HG03045 (cell line): ENCODE measurements around the gene POLR3B.
A peak's percentile ranks its signal among the peaks of the same experiment; 100 is the strongest.
"Not testable (repeated sequence)": the region's sequence is repeated elsewhere in the genome, so short reads cannot be mapped to it uniquely, and the experiment has no call there.

Experiments used
- ATAC-seq: cut with Tn5 transposase; IDR thresholded peaks from one replicate; pipeline ENCODE4 v1.9.1; 2021; ENCODE audit warnings: mild to moderate bottlenecking, moderate library complexity; ENCODE audit not compliant: unreplicated experiment

The POLR3B gene

GRCh38 chr12:106357549-106358395 lies at the start of gene POLR3B:
POLR3B (plus strand) TSS chr12:106357748; CDS start chr12:106357880, 132 bp downstream.
- ATAC-seq, result peak; percentile 91

- ATAC-seq, result no peak
Measured at GRCh38 chr12:106308121-106308520, 49.4 kb upstream of the POLR3B start.

GRCh38 chr12:106308611-106309010 lies 48.9 kb upstream of the POLR3B start:
- ATAC-seq, result no peak

DNA sequence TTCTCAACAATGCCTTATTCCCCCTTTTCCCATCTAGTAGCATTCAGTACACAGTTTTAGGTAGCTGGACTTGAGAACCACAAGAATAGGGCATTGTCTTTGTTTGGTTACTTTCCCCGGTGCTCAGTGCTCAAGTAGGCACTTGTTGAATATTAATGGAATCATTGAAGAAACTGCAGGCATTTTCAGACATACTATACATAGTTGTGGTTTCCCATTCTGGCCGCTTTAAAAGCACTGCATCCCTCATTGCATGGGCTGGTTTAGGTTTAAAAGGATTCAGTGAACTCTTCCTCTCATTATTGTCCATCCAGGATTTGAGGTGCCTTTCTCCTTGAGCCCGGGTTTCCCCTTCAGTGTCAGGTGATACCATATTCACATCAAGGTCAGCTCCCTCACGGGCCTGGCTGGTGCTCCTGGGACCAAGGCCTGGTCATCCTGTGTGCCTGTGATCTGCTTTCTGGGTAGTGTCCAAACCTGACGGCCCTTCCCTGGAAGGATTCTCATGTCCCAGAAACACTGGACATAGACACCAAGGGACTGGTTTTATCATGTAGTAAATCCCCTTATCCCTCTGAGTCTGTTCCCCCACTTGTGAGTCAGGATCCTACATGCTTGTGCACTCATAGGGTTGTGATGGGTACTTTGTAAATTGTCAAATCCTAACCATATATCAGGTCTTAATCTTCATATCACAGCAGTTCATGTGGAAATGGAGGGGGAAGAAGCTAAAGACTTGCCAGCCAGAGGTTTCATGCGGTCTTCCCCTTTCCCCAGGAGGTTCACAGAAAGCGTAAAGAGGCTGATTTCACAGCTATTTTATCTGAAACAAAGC lies 47.7 kb upstream of the POLR3B start:
- no peak for ATAC-seq

GRCh38 chr12:106310687-106311086 lies 46.9 kb upstream of the POLR3B start:
- ATAC-seq, result no peak

DNA sequence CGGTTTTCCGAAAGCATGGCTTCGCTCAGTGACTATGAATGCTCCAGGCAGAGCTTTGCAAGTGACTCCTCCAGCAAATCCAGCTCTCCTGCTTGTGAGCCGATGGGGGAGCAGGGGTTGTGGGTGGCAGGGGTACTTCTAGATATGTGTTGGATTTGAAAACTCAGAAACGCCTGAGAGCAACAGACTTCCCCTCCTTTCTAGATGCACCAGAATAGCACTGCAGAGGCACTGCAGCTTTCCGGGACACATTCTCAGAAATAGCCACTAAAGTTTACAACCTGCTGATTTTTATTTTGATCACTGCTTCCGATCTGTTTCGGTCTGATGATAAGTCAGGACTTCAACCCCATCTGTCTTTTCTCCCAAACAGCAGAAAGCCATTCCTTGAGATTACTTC lies 46.4 kb upstream of the POLR3B start:
- ATAC-seq, result no peak

DNA sequence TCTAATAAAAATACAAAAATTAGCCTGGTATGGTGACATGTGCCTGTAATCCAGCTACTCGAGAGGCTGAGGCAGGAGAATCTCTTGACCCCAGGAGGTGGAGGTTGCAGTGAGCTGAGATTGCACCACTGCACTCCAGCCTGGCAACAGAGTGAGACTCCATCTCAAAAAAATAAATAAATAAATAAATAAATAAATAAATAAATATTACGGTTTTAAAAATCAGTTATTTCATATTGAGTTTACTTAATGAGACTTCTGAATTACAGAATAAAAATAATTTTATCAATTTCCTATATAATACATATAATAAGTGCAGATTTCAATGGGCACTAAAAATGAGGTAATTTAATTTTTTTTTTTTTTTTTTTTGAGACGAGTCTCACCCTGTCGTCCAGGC lies 44.1 kb upstream of the POLR3B start:
- not testable (repeated sequence) for ATAC-seq

DNA sequence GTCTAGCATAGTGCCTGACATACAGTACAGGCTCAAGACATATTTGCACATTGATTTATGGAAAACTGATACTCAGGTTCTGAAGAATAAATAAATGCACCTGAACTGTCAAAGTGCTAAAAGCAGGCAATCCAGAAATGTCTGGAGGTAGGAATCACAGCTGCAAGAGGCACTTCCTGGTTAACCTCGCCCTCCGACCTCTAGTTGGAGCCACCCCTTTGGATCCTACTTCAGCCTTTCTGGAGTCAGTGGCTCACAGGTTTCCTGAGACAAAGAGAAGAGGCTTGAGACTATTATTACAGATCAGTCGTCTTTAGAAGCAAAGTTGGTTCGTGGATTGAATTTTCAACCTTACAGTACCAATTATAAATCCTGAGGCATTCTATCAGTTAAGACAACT lies 42.0 kb upstream of the POLR3B start:
- ATAC-seq, result no peak

GRCh38 chr12:106317406-106318082 lies 40.0 kb upstream of the POLR3B start:
- ATAC-seq, result no peak

- no peak for ATAC-seq
Measured at GRCh38 chr12:106321139-106321850, 36.3 kb upstream of the POLR3B start.

- ATAC-seq, result no peak
Measured at GRCh38 chr12:106323537-106323936, 34.0 kb upstream of the POLR3B start.

GRCh38 chr12:106327309-106327869 lies 30.2 kb upstream of the POLR3B start:
- ATAC-seq, result no peak

DNA sequence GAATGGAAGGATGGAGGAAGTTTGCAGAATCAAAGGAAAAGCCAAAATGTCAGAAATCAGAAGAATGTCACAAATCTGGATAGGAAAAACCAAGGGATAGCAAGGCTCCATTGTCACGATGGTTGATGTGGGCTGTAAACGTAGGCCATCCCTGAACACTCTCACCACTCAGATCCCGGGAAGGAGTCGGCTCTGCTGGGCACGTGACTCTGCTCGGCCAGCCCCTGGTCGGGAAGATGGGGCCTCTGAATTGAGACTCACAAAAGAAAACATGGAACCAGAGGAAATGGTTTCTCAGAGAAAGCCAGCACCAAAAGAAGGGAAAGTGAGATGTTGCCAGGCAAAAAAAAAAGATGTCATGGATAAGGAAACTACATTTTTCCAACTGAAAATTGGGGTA lies 28.8 kb upstream of the POLR3B start:
- ATAC-seq, result no peak

DNA sequence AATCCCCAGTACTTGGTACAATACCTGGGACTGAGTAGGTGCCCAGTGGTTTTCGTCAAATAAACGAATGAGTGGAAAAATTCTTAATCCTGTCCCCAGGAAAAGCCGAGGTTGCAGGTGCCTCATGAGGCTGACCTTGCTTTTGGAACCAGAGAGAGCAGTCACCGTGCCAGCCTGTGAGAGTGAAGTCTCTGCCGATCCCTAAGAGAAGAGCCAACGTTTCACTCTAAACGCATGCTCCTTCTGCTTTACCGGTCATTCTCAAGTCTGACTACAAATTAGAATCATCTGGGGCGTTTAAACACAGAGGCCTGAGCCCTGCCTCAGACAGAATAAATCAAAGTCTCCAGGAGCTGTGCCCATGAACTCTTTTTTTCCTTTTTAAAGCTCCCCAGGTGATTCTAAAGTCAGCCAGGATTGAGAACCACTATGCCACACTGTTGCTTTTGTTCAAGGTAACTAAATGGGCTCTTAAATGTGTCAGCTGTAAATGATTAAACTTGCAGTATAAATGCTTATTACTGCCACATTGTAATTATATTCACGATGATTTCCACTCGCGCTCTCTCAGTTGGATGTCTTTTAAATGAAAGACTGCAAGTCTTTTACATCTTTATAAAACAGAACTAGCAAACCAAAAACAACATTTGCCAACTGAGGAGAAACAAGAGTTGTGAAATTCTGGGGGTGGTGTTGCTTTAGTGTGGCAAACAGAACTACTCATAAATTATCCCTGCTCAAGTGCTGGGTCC lies 28.1 kb upstream of the POLR3B start:
- no peak for ATAC-seq

- no peak for ATAC-seq
Measured at GRCh38 chr12:106331599-106331998, 25.9 kb upstream of the POLR3B start.

DNA sequence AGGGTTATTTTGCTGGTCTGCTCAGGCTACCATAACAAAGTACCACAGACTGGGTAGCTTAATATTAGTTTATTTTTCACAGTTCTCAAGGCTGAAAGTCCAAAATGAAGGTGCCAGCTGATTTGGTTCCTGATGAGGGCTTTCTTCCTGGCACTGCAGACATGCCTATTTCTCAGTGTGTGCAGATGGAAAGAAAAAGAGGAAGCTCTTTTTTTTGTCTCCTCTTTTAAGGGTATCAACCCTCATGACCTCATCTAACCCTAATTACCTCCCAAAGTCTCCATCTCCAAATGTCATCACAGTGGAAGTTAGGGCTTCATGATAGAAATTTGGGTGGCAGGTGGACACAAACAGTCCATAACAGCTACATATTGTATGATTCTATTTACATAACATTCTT lies 25.0 kb upstream of the POLR3B start:
- ATAC-seq, result no peak

- ATAC-seq, result no peak
Measured at GRCh38 chr12:106333010-106333409, 24.5 kb upstream of the POLR3B start.

GRCh38 chr12:106333756-106334155 lies 23.8 kb upstream of the POLR3B start:
- no peak for ATAC-seq

GRCh38 chr12:106341086-106341877 lies 16.3 kb upstream of the POLR3B start:
- no peak for ATAC-seq
